Medulla oblongata (tissue), 1 donor: ENCODE results near the gene MEGF8.
A peak's percentile ranks its signal among the peaks of the same experiment; 100 is the strongest.
"Not testable (repeated sequence)": the region's sequence is repeated elsewhere in the genome, so short reads cannot be mapped to it uniquely, and the experiment has no call there.

Experiments
- DNase-seq: peaks from one replicate; pipeline ENCODE4 v3.0.0-alpha.2; 2015; ENCODE audit errors: extremely low spot score

MEGF8 gene

DNA sequence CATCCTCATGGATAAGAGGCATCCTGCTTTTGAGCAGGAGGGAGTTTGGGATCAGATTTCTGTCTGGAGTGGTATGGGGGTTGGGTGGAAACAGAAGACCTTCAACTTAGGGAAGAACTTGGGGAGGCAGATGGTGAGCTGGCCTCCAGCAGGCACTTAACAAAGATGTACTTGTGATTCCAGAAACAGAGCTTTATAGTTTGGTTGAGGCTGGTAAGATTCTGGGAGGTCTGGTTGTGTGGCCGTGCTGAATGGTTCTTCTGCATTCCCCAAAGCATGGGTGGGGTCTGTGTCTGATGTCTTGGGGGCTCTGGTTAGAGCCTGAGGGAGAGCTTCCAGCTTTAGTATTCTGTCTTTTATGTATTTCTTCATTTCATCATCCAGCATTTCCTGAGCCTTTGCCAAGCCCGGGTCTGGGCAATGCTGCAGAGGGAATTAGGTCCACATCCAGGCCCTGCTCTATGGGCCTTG is 4.8 kb downstream of the MEGF8 start:
- DNase-seq = no peak

DNA sequence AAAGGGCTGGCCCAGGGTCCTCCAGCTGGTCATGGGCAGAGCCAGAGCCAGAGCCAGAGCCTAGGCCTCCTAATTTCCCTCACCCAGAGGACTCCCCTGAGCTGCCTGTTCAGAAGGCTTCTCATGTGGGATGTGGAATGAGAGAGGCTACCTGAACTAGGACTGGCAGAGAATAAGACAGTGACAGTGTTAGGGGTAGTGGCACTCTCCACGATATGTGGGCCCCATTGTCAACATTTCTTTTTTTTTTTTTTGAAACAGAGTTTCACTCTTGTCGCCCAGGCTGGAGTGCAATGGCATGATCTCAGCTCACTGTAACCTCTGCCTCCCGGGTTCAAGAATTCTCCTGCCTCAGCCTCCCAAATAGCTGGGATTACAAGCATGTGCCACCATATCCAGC is 5.9 kb downstream of the MEGF8 start:
- not testable (repeated sequence) for DNase-seq

DNA sequence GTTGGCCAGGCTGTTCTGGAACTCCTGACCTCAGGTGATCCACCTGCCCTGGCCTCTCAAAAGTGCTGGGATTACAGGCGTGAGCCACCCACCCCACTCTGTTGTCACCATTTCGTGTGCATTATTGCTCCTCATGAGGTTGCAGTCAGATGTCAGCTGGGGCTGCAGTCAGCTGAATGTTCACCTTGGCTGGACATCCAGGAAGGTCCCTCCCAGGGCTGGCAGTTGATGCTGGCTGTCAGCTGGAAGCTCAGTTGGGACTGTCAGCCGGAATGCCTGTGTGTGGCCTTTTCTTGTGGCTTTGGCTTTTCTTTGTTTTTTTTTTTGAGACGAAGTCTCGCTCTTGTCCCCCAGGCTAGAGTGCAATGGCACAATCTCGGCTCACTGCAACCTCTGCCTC is 6.6 kb downstream of the MEGF8 start:
- peak; percentile 41 for DNase-seq

DNA sequence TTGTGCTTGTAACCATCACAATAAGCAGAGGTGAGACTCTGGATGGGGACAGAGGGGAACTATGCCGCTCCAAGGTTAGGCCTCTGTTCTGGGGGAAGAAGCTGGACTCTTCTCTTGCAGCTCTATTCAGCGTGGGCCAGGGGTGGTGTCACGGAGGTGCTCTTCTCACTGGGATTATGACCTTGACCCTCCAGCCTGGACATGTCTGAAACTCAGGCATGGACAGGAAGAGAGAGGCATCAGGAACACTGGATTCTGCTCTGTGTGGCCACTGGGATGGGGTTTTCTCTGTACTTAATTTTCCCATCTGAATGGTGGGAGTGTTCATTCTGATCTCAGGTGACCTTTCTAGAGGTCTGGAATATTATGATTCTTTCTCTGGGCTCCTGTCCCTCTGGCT is 7.6 kb downstream of the MEGF8 start:
- no peak for DNase-seq

DNA sequence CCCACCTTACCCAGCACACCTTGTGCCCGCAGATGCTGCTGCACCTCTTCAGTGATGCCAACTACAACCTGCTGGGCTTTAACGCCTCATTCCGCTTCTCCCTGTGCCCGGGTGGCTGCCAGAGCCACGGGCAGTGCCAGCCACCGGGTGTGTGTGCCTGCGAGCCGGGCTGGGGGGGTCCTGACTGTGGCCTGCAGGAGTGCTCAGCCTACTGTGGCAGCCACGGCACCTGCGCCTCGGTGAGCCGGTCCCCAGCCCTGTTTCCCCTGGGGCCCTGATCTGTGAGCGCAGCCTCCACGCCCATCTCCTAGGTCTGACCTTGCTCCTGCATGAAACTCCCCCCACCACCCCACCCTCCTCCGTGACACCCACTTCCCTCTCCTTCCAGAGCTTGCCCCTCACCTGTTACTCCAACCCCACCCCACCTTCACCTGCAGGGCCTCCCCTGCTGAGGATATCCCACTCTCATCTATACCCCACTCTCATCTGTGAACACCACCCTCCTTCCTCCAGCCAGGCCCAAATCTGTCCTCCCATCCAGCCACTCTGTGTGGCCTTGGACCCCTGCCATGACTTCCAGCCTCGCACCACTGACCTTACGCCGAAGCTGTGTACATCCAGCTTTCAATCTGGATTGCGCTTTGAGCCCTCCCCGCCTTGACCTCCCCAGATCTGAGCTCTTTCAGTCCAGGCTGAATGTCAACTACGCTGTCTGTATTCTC is 8.7 kb downstream of the MEGF8 start:
- no peak for DNase-seq

DNA sequence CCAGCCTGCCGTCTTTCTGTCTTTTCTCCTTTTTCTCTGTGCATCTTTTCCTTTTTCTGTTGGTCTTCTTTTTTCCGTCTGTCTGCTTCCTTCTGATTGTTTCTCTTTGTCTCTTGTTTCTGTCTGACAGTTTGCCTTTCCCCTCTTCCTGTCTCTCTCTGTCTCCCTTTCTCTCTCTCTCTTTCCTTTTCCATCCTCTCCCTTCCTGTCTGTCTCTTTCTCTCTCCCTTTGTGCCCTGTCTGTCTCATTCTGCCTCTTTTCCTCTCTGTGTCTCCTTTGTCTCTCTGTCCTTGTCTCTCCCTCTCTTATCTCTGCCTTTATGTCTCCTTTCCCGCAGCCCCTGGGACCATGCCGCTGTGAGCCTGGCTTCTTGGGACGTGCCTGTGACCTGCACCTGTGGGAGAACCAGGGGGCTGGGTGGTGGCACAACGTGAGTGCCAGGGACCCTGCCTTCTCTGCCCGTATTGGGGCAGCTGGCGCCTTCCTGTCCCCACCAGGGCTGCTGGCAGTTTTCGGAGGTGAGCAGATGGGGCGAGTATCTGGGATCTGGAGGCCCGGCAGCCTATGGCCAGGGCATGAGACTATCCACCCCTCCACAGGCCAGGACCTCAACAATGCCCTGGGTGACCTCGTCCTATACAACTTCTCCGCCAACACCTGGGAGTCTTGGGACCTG is 9.4 kb downstream of the MEGF8 start:
- DNase-seq = no peak

DNA sequence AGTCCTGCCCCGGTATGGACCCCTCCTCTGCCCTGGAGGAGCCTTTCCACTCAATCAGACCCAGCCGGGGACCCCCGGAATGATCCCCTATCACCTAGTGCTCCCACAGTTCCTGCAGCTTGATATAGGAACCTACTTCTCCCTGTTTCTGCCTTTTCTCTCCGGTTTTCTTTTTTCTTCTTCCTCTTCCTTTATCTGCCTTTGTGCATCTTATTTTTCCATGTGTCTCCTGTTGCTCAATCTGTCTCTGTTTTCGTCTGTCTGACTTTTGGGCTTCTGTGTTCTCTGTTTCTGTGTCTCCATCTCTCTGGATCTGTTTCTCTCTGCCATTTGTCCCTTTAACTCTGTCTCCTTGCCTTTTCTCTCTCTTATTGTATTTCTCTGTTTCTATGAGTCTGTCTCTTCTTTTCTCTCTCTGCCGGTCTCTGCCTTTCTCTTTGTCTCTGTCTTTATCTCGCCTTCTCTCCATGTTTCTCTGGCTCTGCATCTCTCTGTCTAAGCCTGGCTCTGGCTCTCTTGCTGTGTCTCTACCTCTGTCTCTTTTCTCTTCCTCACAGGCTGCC is 10.0 kb downstream of the MEGF8 start:
- DNase-seq = no peak

DNA sequence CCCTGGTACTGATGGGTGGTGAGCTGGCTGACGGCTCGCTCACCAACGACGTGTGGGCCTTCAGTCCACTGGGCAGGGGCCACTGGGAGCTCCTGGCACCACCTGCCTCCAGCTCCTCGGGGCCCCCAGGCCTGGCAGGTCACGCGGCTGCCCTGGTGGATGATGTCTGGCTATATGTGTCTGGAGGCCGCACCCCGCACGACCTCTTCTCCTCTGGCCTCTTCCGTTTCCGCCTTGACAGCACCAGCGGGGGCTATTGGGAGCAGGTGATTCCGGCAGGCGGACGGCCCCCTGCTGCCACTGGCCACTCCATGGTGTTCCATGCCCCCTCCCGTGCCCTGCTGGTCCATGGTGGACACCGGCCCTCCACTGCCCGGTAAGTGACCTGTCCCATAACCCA is 10.5 kb downstream of the MEGF8 start:
- DNase-seq = no peak

DNA sequence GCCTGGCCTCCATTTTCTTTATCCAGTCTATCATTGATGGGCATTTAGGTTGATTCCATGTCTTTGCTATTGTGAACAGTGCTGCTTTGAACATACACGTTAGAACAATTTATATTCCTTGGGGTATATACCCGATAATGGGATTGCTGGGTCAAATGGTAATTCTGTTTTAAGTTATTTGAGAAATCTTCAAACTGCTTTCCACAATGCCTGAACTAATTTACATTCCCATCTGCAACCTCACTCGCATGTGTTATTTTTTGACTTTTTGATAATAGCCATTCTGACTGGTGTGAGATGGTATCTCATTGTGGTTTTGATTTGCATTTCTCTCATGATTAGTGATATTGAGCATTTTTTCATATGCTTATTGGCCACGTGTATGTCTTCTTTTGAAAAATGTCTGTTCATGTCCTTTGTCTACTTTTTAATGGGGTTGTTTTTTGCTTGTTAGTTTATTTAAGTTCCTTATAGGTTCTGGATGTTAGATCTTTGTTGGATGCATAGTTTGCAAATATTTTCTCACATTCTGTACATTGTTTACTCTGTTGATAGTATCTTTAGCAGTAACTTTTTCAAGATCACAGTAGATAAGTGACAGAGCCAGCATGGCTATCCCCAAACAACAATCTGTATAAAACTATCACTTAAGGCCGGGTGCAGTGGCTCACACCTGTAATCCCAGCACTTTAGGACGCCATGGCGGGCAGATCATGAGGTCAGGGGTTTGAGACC is 13.9 kb downstream of the MEGF8 start:
- DNase-seq = not testable (repeated sequence)

DNA sequence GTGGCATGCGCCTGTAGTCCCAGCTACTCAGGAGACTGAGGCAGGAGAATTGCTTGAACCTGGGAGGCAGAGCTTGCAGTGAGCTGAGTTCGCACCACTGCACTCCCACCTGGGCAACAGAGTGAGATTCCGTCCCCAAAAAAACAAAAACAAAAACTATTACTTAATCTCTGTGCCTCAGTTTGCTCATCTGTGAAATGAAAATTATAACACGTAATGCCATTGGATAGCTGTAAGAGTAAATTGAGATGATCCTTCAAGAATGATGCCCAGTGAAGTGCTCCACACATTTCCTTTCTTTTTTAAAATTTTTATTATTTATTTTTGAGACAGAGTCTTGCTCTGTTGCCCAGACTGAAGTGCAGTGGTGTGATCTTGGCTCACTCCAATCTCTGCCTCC is 14.5 kb downstream of the MEGF8 start:
- DNase-seq = not testable (repeated sequence)

DNA sequence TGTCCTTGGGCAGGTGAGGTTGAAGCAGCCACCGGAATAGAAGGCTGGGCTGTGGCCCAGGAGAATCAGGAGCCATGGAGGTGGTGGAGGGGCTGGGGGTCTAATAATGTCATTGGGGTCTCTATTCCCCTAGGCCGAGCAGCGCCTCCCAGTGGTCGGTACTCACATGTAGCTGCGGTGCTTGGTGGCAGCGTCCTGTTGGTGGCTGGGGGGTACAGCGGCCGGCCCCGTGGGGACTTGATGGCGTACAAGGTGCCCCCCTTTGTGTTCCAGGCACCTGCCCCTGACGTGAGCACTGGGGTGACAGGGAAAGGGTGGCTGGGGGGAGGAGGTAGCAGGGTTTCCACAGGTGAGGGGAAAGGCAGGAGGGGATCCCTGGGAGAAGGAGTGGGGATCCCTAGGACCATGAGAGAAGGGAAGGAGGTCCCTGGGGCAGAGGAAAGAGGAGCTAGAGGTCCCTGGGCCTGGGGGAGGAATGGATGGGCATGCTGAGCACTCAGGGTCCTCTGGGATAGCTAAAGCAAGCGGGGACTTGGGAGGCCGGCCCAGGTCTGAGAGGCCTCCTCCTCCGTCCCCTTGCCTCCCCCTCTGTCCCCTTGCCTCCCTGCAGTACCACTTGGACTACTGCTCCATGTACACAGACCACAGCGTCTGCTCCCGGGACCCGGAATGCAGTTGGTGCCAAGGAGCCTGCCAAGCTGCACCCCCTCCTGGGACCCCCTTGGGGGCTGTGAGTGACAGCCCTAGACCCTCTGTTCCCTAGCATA is 18.1 kb downstream of the MEGF8 start:
- no peak for DNase-seq

DNA sequence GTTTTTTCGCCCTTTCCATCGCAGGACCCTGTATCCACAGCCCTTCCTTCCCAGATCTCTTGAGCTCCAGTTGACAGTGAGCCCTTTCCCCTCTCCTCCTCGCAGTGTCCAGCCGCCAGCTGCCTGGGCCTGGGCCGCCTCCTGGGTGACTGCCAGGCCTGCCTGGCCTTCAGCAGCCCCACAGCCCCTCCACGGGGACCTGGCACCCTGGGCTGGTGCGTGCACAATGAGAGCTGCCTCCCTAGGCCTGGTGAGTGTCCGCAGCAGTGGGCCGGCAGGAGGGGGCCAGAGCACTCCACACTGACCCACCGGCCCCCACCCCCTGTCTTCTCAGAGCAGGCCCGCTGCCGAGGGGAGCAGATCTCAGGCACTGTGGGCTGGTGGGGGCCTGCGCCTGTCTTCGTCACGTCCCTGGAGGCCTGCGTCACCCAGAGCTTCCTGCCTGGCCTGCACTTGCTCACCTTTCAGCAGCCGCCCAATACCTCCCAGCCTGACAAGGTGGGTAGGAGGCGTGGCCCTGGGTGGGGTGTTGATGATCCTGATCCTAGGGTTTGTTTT is 19.0 kb downstream of the MEGF8 start:
- no peak for DNase-seq

DNA sequence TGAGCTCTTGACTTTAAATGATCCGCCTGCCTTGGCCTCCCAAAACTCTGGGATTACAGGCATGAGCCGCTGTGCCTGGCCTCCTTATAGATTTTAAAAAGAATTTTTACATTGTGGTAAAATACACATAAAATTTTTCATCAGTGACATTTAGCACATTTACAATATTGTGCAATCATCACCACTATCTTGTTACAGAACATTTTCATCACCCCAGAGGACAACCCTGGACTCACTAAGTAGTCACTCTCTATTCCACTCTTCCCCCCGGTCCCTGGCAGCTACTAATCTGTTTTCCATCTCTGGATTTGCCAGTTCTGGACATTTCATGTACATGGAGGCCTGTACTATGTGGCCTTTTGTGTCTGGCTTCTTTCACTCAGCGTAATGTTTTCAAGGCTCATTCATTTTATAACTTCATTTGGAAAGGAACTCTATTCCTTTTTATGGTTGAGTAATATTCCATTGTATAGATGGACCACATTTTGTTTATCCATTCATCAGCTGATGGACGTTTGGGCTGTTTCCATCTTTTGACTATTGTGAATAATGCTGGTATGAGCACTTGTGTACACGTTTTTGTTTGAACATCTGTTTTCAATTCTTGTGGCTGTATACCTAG is 19.9 kb downstream of the MEGF8 start:
- no peak for DNase-seq

DNA sequence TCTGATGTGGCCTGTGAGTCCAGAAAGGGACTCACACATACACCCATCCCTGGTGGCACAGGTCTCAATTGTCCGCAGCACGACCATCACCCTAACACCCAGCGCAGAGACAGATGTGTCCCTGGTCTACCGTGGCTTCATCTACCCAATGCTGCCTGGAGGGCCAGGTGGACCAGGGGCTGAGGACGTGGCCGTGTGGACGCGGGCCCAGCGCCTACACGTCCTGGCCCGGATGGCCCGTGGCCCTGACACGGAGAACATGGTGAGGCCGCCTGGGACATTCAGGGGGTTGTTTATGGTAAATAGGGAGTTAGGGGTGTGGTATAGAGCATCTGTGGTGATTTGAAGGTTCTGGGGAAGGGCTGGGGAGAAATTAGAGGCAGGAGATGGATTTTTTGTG is 22.8 kb downstream of the MEGF8 start:
- DNase-seq = no peak

DNA sequence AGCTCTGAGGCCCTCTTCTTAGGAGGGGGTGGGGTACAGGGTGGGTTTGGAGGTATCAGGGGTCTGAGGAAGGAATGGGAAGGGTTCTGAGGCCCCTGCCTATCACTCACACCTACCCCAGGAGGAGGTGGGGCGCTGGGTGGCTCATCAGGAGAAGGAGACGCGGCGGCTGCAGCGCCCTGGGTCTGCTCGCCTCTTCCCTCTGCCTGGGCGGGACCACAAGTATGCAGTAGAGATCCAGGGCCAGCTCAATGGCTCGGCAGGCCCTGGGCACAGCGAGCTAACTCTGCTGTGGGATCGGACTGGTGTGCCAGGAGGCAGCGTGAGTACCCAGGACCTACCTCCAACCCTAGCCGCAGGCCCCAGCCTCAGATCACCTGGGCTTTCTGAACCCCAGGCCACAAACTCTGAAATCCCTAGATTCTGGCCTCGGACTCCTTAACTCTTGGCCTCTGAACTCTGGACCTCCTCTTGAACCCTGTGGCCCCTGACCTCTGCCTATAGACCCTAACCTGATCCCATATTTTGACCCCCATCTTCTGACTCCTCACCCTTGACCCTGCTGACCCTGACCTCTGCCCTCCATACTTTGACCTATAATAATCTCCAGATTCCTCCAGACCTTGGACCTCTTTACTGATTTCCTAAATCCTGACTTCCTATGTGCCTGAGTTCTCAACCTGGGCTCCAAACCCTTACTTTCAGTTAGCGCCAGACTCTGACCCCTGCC is 24.1 kb downstream of the MEGF8 start:
- DNase-seq = no peak

DNA sequence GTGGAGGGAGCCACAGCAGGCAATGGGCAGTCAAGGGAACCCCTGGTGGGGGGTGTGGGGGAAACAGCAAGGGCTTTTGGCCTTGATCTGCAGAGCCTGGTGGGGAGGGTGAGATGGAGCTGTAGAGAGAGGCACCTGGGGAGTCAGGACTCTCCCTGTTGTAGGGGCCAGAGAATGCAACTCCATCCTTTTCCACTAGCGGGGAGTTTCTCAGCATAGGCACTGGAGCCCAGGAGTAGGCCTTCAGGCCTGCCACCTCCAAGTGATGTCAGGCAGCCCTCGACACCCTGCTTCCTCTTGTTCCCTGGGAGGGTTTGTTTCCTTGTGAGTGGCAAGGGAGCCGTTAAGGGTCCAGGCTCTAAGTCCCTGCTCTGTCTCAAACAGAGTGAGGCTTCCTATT is 25.0 kb downstream of the MEGF8 start:
- no peak for DNase-seq

DNA sequence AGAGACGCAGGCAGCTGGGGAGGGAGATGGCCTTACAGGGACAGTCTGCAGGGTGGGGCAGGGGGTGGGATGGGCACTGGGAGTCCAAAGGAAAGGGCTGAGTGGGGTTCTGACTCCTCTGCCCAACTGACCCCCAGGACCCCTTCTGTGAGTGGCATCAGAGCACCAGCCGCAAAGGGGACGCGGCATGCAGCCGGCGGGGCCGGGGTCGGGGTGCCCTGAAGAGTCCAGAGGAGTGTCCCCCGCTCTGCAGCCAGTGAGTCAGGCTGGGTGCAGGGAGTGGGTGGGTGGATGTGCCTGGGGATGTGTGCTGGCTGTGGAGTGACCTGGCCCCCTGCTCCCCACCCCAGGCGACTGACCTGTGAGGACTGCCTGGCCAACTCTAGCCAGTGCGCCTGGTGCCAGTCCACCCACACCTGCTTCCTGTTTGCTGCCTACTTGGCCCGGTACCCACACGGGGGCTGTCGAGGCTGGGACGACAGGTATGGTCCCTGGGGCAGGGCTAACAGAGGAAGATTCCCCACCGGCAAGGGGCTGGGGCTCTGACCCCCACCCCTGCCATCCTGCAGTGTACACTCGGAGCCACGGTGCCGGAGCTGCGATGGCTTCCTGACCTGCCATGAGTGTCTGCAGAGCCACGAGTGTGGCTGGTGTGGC is 25.8 kb downstream of the MEGF8 start:
- DNase-seq = no peak

DNA sequence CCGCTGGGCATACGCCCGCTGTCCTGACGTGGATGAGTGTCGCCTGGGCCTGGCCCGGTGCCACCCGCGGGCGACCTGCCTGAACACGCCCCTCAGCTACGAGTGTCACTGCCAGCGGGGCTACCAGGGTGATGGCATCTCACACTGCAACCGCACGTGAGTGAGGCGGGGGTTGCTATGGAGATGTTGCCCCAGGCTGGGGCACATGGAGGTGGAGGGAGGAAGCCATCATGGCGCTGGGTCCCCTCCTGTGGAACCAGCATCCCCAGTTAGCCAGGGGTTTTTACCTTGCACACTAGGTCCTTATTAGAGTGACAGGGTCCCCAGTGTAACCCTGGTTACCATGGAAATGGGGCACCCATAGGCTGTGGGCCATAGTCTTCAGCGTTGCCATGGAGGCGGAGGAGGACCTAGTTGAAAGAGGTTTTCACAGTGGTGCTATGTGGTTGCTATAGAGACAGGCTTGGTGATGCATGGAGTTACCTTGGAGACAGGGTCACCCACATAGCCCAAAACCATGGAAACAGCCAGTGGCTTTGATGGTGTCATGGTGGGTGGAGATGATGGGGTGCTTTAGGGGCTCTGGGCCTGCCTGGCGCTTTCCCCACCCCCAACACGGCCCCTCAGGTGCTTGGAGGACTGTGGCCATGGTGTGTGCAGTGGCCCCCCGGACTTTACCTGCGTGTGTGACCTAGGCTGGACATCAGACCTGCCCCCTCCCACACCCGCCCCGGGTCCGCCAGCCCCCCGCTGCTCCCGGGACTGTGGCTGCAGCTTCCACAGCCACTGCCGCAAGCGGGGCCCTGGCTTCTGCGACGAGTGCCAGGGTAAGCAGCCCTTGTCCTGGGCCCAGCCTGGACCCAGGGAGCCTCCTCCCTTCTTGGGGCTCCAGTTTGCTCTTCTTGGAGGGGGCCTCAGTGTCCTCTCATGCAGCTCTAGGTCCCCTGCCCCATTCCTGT is 27.1 kb downstream of the MEGF8 start:
- DNase-seq = peak; percentile 37
